Erythroblast (primary cell): ENCODE measurements around the gene PITPNB.

ENCODE experiments used
- GATA1 ChIP-seq: IDR thresholded peaks from 2 replicates; pipeline ENCODE4 v1.6.1; 2011; ENCODE audit warnings: low read depth, mild to moderate bottlenecking, control low read depth, low read length, moderate library complexity
- POLR2A ChIP-seq: IDR thresholded peaks from 2 replicates; pipeline ENCODE4 v1.6.1; 2011; ENCODE audit warnings: mild to moderate bottlenecking, low read length

DNA sequence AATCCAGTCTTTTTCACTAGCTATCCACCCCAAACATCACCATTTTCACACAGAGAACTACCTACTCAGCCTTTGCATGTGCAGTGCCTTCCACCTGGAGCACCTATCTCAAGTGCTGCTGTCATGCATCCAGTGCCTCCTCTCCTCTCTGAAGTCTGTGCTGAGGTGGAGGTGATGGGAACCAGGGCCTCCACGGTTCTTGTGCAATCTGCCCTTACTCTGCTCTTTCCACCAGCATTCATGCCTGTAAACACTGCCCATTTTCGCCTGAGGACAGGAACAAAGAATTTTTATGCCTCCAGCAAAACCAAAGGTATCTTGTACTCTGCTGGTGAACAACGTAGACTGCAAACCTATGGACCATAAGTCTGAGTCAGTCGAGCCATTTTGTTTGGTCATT is 27.0 kb downstream of the PITPNB start:
- no peak for TF ChIP-seq POLR2A
- no peak for TF ChIP-seq GATA1
